Right lung (tissue), 5 donors: ENCODE results near the gene MRNIP. TPM values are rescaled to one million over a fixed set of nuclear protein-coding genes. Genes with fewer than 3 reads are reported as not detected.
"Not testable (repeated sequence)": the region's sequence is repeated elsewhere in the genome, so short reads cannot be mapped to it uniquely, and the experiment has no call there.

Experiments used
- DNase-seq, 2 donors: peaks; one replicate each; pipeline ENCODE4 v3.0.0-alpha.2; 2013
- polyA plus RNA-seq, 5 donors: library from polyadenylated mRNA; unstranded; fragments of 120-200 nt; gene quantifications; one replicate each; pipeline versions ENCODE4 v1.2.1 to v1.2.3, GENCODE V29; 2013; ENCODE audit warnings: inconsistent platforms in 1 of 5, low replicate concordance in 1 of 5; ENCODE audit not compliant: insufficient read length in 5 of 5, insufficient read depth in 1 of 5

The MRNIP gene
- polyA plus RNA-seq, 5 donors = 38.9 to 53.4 (median 43.3) TPM

DNA sequence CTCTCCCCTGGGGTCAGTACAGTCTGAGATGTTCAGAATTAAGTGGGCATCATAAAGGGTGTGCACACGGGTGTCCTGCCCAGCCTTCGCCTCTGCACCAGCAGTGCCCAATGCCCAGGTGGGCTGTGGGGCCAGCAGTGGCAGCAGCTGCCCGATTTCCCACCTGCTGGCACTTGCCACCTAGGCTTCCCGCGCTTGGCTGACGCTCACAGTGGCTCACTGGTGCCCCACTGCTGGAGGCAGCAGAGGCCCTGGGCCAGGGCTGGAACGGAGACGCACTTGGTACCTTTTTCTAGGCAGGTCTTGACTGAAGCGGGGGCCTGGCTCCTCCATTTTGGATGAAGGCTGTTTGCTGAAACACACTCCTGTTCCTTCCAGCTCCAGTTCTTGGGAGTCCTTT is 17.0 kb downstream of the MRNIP start:
- no peak for DNase-seq

DNA sequence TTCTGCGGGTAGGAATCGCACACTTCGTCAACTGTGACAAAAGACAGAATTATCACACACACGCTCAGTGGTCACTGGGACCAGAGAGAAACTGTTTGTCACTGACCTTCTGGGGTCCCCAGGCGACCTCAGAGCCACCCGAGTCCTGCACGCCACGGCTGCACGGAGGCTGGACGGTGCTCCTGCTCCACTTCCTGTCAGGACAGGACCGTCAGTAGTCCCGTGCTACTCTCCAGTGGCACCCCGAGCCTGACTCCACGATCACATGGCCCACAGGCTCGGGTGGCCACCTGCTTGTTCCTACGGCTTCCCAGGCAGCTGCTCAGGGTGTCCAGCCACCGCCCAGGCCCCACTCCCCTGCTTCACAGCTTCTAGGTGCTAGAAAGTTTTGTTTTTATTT is 17.9 kb downstream of the MRNIP start:
- no peak for DNase-seq

DNA sequence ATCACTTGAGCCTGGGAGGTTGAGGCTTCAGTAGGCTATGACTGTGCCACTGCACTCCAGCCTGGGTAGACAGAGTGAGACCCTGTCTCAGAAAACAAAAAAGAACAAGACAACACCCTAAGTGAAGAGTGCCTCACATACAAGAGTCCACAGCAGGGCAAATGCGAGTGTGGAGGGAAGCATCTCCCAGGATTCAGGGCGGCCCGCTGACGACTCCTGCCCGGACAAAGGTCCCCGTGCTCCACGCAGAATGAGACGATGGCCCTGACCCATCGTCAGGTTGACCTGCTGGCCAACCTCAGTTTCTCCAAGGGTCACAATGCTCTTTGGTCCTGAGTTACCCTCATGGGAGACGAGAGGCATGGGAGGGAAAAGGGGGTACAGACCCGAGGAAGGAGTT is 18.3 kb downstream of the MRNIP start:
- DNase-seq = no peak

DNA sequence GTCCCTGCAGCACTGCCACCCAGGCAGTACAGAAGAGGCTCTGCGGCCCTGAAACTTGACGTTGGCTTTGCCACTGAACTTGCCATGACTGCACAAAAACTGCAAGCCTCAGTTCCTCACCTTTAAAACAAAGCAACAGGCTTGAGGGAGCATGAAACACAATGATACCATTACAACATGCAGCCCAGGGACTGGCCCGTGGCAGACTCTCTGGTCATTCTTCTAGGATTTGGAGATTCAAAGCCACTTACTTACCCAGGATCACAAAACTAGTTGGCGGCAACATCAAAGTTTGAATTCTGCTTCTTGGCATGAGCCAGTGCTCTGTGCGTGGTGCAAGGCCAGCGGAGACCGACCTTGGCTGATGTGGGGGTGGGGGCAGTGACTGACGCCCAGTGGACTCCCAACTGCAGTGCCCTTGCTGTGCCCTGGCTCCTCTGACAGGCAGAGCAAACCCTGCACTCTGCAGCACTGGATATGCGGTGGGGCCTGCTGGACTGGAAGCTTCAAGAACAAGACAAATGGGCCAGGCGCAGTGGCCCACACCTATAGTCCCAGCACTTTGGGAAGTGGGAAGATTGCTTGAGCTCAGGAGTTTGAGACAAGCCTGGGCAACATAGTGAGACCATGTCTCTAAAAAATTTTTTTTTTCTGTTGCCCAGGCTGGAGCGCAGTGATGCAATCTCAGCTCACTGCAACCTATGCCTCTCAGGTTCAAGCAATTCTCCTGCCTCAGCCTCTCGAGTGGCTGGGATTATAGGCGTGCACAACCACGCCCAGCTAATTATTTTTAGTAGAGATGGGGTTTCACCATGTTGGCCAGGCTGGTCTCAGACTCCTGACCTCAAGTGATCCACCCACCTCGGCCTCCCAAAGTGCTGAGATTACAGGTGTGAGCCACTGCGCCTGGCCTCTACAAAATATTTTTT is 19.0 kb downstream of the MRNIP start:
- no peak for DNase-seq

DNA sequence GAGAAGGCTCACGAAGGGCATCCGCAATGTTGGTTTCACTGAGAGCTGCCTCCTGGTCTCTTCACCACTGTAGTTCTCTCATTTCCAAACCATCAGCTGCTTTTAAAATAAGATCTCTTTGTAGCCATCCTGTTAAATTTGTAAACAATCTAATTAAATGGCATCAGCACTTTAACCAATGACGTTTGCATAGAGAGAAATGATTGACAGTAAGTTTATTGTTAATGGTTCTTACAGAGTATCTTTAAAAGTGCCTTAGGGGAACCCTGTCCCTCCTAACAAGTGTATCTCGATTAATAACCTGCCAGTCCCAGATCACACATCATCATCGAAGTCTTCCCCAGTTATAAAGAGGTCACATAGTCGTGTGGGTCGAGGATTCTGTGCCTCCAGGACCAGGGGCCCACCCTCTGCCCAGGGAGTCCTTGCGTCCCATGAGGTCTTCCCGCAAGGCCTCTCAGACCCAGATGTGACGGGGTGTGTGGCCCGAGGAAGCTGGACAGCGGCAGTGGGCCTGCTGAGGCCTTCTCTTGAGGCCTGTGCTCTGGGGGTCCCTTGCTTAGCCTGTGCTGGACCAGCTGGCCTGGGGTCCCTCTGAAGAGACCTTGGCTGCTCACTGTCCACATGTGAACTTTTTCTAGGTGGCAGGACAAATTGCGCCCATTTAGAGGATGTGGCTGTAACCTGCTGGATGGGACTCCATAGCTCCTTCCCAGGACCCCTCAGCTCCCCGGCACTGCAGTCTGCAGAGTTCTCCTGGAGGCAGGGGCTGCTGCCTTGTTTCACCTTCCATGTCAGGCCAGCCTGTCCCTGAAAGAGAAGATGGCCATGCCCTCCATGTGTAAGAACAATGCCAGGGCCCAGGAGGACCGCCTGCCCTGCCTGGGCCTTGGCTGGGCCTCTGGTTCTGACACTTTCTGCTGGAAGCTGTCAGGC is 21.3 kb downstream of the MRNIP start:
- DNase-seq = no peak

DNA sequence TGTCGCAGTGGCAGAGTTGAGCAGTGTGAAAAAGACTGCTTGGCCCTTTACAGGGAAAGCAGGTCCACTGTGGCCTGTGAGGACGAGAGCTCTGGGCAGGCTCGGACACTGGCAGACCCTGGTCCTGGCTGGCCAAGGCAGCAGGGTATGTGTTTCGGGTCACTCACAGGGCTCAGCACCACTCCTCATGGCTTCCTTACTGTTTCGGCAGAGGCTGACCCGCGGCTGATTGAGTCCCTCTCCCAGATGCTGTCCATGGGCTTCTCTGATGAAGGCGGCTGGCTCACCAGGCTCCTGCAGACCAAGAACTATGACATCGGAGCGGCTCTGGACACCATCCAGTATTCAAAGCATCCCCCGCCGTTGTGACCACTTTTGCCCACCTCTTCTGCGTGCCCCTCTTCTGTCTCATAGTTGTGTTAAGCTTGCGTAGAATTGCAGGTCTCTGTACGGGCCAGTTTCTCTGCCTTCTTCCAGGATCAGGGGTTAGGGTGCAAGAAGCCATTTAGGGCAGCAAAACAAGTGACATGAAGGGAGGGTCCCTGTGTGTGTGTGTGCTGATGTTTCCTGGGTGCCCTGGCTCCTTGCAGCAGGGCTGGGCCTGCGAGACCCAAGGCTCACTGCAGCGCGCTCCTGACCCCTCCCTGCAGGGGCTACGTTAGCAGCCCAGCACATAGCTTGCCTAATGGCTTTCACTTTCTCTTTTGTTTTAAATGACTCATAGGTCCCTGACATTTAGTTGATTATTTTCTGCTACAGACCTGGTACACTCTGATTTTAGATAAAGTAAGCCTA is 22.2 kb downstream of the MRNIP start:
- DNase-seq = no peak

DNA sequence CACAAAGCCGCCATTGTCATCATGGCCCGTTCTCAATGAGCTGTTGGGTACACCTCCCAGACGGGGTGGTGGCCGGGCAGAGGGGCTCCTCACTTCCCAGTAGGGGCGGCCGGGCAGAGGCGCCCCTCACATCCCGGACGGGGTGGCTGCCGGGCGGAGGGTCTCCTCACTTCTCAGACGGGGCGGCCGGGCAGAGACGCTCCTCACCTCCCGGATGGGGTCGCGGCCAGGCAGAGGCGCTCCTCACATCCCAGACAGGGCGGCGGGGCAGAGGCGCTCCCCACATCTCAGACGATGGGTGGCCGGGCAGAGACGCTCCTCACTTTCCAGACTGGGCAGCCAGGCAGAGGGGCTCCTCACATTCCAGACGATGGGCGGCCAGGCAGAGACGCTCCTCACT is 23.7 kb downstream of the MRNIP start:
- DNase-seq = not testable (repeated sequence)

DNA sequence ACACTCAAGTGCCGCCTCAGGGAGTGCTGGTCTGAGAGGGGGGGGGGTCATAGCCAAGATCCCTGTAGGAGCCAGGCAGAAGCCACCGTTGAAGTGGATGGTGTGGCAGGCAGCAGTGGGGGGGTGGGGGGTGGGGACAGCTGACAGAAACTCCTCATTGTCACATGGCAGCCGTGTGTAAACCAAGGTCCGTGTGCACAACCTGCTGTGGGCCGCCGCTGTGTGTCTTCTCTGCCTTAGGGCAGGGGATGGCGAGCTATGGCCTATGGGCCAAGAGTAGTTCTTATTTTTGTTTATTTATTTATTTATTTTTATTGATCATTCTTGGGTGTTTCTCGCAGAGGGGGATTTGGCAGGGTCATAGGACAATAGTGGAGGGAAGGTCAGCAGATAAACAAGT is 24.5 kb downstream of the MRNIP start:
- DNase-seq = no peak

DNA sequence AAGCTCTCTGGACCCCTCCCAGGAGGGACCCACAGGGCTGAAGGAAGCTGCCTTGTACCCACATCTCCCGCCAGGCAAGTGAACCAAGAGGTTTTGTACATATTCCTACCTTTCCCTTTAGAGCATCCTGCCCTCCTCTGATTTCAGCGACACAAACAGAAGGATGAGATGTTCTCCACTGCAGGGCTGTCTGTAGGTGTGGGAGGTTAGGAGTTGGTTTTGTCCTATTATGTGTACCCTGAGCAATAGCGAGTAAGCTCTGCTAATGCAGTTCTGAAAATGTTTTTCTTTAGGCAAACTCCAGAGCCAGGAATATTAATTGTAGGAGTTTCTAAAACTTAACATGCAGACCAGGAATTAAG is 24.9 kb downstream of the MRNIP start:
- DNase-seq = no peak

DNA sequence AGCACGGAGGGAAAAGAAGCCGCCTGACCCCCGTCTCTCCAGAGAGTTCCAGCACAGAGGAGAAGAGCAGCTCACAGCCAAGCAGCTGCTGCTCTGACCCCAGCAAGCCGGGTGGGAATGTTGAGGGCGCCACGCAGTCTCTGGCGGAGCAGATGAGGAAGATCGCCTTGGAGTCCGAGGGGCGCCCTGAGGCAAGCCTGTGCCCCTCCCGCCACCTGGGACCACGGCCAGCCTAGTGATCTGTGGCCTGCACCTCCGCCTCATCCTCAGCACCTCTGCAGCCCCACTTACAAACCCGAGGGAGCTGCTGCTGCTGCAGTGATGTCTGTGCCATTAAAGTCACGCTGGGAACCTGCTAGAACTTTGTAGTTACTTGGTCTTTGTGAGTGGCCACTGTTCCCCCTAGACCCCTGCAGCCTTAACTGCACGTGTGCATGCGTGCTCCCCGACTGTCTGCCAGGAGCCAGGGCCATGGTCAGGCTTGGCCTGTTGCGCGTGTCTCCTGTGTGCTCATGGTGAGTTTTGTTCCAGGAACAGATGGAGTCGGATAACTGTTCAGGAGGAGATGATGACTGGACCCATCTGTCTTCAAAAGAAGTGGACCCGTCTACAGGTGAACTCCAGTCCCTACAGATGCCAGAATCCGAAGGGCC is 25.4 kb downstream of the MRNIP start:
- no peak for DNase-seq

DNA sequence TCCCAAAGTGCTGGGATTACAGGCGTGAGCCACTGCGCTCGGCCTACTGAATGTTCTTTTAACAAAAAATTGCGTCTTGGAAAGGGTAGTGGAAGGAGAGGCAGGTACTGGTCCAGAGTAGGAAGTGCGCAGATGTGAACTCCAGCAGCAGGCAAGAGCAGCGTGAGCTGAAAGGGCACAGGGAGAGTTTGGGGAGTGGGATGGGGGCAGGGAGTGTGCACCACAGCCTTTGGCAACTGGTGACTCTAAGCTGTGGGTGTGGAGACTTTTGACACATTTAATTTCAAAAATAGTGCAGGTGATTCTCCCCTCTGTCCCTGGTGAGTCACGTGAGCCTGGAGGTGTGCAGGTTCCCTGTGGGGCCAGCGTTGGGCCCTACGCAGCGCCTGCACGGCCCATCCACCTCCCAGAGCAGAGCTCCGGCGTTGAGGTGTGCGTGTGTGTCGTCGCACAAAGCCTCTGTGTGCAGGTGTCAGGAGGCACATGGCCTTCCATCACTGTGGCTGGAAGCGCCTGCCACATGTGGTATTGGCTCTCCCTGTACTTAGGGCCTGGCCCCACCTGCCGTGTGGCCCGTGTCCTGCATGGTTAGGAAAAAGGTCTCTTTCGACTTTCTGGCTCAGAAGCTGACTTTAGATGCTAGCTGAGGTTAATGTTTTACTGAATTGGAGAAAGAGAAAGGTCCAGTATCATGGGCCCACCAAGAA is 26.4 kb downstream of the MRNIP start:
- DNase-seq = no peak

DNA sequence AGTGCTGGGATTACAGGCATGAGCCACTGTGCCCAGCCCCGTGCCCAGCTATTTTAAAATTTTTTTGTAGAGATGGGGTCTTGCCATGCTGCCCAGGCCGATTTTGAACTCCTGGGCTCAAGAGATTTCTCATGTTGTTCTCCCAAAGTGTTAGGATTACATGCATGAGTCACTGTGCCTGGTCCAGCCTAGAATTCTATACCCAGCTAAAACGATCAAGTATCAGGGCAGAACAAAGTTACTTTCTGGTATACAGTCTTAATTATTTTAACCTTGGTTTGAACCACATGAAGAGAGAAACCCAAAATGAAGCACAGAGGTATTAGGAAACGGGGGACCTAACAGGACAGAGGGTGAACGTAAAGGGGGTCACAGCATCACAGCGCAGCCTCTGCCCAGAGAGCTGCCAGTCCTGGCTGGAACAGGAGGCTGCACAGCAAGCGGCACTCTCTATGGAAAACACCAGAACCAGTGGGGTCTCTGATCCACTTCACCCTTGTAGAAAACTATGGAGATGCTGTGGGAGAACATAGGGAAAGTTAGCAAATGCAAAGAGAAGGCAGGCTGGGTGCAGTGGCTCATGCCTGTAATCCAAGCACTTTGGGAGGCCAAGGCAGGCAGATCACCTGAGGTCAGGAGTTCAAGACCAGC is 27.7 kb downstream of the MRNIP start:
- DNase-seq = no peak

DNA sequence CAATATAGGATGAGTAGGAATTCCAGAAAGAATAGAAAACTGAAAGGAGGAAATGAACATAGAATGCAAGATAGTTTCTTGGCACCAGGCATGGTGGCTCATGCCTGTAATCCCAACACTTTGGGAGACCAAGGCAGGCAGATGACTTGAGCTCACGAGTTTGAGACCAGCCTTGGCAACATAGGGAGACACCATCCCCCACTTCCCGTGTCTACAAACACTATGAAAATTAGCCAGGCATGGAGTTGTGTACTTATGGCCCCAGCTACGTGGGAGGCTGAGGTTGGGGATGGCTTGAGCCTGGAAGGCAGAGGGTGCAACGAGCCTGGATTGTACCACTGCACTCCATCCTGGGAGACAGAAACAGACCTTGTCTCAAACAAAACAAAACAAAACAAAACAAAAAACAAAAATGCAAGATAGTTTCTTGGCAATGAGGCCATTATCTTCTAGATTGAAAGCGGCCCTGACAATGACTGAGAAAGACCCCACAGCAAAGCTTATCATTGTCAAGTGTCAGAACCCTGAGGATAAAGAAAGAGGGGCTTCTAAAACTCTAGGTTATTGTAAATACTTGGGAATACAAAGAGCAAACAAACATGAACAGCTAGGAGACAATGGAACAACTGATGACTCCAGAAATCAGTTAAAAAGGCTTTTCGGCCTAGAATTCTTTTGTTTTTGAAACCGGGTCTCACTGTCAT is 28.7 kb downstream of the MRNIP start:
- DNase-seq = no peak

DNA sequence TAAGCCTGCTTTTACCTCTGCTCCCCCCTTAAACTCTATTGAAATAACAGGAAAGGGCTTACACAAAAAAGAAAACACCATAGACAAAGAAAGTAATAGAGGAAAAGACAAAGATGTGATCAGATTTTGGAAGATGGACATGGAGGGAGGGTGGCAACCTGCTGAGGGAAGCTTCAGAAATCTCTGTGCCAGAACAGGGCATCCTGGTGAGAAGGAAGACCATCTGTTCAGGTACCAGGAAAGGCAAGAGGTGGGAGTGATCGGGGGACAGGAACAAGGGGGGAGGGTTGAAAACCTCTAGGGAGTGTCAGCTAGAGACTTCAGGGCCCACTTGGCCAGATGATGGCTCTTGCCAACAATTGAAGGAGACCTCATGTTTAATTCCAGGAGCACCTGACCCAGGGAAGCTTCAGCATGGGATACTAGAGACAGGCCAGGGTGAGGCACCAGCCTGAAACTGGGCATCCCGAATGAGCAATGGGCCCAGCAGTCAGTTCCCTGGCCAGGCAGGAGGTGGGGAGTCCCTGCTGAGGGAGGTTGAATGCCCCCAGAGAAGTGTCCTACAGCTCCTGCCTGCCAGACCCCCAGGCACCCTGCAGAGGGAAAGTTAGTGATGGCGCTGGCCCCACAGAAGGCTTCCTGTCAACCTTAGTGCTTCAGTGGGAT is 29.7 kb downstream of the MRNIP start:
- DNase-seq = no peak

DNA sequence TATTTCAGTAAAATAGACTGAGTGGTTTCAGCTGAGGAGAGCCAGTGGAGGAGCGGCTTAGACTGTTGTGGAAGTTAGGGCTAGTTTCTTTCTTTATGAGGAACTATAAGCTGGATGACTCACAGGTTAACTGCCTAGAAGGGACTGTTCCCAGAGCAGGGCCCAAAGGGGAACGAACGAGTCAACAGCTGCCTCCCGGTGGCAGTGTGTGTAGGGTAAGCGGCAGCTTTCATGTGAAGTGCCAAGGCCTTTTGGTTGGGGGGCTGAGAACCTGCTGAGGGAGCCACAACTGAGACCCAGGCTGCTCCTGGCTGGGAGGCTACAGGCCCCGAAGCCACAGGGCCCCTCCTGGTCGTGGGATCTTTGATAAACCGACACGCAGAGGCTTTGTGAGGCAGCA is 30.9 kb downstream of the MRNIP start:
- DNase-seq = no peak

DNA sequence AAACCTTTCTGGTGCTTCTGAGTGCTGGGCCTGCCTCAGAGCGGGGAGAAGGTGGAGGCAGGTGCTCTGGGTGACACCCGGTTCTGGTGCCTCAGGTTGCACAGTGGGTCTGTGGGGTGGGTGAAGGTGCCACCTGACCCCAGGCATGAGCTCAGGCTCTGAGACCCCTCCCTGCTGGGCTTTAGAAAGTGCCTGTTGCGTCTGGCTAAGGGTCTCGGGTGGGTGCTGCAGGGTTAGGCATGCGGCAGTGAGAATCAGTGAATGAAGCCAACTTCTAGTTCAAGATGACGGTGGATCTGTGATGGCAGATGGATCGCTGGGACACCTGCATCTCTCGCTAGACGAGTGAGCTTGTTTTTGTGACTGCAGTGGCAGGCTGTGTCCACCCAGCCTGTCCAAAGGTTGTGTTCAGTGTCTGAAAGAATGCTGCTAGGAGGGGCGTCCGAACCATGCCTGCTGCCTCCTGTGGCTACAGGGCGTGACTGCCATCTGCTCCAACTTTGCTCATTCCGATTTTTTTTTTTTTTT is 32.9 kb downstream of the MRNIP start:
- DNase-seq = no peak

DNA sequence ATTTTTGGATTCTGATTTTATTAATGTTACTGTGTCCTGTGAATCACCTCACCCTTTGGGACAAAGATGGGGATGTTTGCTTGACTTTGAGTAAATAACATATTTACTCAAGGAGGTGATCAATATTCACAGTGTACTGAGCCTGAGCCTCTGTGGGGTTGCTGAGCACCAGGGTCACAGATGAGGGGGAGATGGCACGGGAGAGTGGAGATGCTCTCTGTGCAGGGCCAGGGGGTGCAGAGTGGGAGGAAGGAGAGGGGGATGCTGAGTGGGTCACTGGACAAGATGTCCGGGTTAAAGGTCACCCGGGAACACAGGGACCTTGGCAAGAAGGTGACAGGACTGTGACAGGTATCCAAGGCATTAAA is 33.9 kb downstream of the MRNIP start:
- DNase-seq = no peak

DNA sequence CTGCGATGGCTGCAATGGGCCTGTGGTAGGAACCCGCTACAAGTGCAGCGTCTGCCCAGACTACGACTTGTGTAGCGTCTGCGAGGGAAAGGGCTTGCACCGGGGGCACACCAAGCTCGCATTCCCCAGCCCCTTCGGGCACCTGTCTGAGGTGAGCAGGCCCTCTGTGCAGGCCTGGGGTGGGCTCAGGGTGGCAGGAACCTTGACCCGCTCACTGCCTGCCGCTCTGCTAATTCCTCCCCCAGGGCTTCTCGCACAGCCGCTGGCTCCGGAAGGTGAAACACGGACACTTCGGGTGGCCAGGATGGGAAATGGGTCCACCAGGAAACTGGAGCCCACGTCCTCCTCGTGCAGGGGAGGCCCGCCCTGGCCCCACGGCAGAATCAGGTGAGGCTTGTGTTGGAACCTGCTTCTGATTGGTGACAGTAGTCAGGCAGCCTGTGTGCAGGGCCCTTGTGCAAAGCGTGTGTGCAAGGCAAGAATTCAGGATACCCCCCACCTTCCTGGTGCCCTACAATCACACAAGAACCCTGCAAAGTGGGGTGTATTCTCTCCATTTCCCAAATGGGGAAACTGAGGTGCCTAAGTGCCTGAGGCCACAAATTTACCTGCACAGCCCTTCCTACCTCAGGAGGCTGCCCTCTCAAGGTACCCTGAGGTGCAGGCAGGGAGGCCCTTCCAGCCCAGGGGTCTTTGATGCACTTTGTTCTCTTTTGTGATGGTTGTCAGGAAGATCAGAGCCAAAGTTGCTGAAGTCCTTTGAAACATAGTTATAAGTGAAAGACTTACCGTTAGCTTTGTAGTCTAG is 34.5 kb downstream of the MRNIP start:
- no peak for DNase-seq
